Measurements from ENCODE around the gene COL18A1. TPM values are rescaled to one million over a fixed set of nuclear protein-coding genes. Genes with fewer than 3 reads are reported as not detected.

Gene COL18A1
- total RNA-seq, 1 donor from 2014 or later: 271 TPM

- H3K36me3 Mint-ChIP-seq (ENCODE audit: insufficient read depth): no peaks in the 10 kb centered on the region
- peaks cover 16% of the 10 kb centered on the region for H3K4me1 Mint-ChIP-seq (ENCODE audit: low read depth)
- H3K27ac Mint-ChIP-seq: no peak overlapping the region
- no peak overlapping the region for H3K4me3 Mint-ChIP-seq (ENCODE audit: low read depth)
- H3K27me3 Mint-ChIP-seq: peaks cover 11% of the 10 kb centered on the region
- no peak for DNase-seq (ENCODE audit: low spot score, unreplicated experiment)
- peaks cover 8% of the 10 kb centered on the region for H3K9me3 Mint-ChIP-seq (ENCODE audit: low read depth)
- TF ChIP-seq, protein P1, sequence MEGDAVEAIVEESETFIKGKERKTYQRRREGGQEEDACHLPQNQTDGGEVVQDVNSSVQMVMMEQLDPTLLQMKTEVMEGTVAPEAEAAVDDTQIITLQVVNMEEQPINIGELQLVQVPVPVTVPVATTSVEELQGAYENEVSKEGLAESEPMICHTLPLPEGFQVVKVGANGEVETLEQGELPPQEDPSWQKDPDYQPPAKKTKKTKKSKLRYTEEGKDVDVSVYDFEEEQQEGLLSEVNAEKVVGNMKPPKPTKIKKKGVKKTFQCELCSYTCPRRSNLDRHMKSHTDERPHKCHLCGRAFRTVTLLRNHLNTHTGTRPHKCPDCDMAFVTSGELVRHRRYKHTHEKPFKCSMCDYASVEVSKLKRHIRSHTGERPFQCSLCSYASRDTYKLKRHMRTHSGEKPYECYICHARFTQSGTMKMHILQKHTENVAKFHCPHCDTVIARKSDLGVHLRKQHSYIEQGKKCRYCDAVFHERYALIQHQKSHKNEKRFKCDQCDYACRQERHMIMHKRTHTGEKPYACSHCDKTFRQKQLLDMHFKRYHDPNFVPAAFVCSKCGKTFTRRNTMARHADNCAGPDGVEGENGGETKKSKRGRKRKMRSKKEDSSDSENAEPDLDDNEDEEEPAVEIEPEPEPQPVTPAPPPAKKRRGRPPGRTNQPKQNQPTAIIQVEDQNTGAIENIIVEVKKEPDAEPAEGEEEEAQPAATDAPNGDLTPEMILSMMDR (IDR thresholded peaks at IDR 0.05; ENCODE audit: unreplicated experiment): no peak
Observed at GRCh38 chr21:45544449-45545235, 139.7 kb downstream of the COL18A1 start.

DNA sequence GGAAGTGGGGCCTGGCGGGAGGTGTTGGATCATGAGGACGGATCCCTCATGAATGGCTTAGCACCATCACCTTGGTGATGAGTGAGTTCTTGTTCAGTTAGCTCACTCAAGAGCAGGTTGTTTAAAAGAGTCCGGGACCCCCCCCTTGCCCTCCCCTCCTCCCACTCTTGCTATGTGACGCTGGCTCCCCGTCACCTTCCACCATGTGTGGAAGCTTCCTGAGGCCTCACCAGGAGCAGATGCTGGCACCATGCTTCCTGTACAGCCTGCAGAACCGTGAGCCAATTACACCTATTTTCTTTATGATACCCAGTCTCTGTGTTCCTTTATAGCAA is 140.2 kb downstream of the COL18A1 start:
- Mint-ChIP-seq H3K9me3 (ENCODE audit: low read depth) (peaks cover 8% of the 10 kb centered on the region), H3K27me3 (peaks cover 11% of the 10 kb centered on the region), H3K4me1 (ENCODE audit: low read depth) (peaks cover 16% of the 10 kb centered on the region), H3K4me3 (ENCODE audit: low read depth) (no peak overlapping the region), H3K27ac (no peak overlapping the region), H3K36me3 (ENCODE audit: insufficient read depth) (no peaks in the 10 kb centered on the region)
- DNase-seq (ENCODE audit: low spot score, unreplicated experiment): no peak
- TF ChIP-seq, protein P1 (IDR thresholded peaks at IDR 0.05; ENCODE audit: unreplicated experiment): no peak

GRCh38 chr21:45545691-45546531 is 140.9 kb downstream of the COL18A1 start:
- Mint-ChIP-seq H3K4me1 (ENCODE audit: low read depth) (peaks cover 14% of the 10 kb centered on the region), H3K9me3 (ENCODE audit: low read depth) (peaks cover 8% of the 10 kb centered on the region), H3K27me3 (peaks cover 16% of the 10 kb centered on the region), H3K4me3 (ENCODE audit: low read depth) (no peak overlapping the region), H3K27ac (no peak overlapping the region), H3K36me3 (ENCODE audit: insufficient read depth) (no peaks in the 10 kb centered on the region)
- DNase-seq (ENCODE audit: low spot score, unreplicated experiment): no peak
- TF ChIP-seq, protein P1 (IDR thresholded peaks at IDR 0.05; ENCODE audit: unreplicated experiment): no peak

DNA sequence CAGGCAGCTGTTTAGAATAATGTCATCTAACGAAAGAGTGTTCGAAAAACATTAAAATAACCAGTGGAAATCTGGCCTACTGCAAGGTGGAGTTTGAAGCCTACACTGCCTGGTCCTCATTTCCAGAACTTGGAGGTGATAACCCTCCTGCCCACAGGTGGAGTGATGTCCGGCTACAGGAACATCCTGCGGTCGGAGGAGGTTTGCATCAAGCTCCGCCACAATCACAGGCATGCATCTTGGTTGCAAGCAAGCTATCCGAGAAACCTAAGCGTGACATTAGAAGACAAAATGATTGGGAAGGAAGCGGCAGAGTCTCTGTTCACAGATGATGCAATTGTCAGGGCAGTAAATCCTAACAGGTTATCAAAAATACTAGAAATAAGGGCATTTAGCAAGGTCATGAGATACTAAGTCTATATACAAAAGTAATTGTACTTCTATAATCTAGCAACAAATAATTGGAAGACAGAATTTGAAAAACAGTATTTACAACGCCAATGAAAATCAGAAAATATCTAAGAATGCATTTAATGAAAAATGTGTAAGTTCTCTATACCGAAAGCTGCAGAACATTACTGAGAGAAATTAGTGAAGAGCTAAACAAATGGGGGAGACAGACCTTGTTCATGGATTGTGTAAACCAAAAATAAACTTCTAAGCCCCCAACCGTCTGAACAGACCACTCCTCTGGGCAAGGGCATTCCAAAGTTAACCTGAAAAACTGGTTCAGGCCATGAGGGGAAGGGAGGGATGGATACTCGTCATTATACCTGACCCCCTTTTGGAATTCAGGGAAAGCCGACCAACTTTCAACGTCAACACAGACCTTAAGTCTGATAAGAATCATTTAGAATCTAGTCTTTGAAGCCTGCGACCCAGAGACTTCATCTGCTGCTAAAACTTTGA is 141.9 kb downstream of the COL18A1 start:
- H3K9me3 Mint-ChIP-seq (ENCODE audit: low read depth): peaks cover 8% of the 10 kb centered on the region
- no peak overlapping the region for H3K4me3 Mint-ChIP-seq (ENCODE audit: low read depth)
- H3K36me3 Mint-ChIP-seq (ENCODE audit: insufficient read depth): no peaks in the 10 kb centered on the region
- H3K4me1 Mint-ChIP-seq (ENCODE audit: low read depth): peaks cover 13% of the 10 kb centered on the region
- TF ChIP-seq, protein P1 (IDR thresholded peaks at IDR 0.05; ENCODE audit: unreplicated experiment): no peak
- peaks cover 23% of the 10 kb centered on the region for H3K27me3 Mint-ChIP-seq
- peak overlapping the region; percentile 14 for H3K27ac Mint-ChIP-seq
- no peak for DNase-seq (ENCODE audit: low spot score, unreplicated experiment)

- no peak for DNase-seq (ENCODE audit: low spot score, unreplicated experiment)
- H3K27me3 Mint-ChIP-seq: peaks cover 24% of the 10 kb centered on the region
- peaks cover 8% of the 10 kb centered on the region for H3K9me3 Mint-ChIP-seq (ENCODE audit: low read depth)
- H3K36me3 Mint-ChIP-seq (ENCODE audit: insufficient read depth): no peaks in the 10 kb centered on the region
- TF ChIP-seq, protein P1 (IDR thresholded peaks at IDR 0.05; ENCODE audit: unreplicated experiment): no peak
- peaks cover 13% of the 10 kb centered on the region for H3K4me1 Mint-ChIP-seq (ENCODE audit: low read depth)
- peak overlapping the region; percentile 34 for H3K27ac Mint-ChIP-seq
- H3K4me3 Mint-ChIP-seq (ENCODE audit: low read depth): no peak overlapping the region
Observed at GRCh38 chr21:45547545-45547900, 142.6 kb downstream of the COL18A1 start.

Data from progenitor cell of endocrine pancreas (in vitro differentiated cells).